Fibroblast of lung (primary cell): Measurements from ENCODE around the gene UBE2N. TPM values are rescaled to one million over a fixed set of nuclear protein-coding genes. Genes with fewer than 3 reads are reported as not detected.

Experiments used
- DNase-seq, 2 donors: peaks; one replicate each; pipeline versions ENCODE4 v3.0.0 to v3.0.0-alpha.2; 2010; ENCODE audit warnings: low read depth in 2 of 2
- H2AFZ ChIP-seq: 2 replicates; pipeline ENCODE4 v1.5.1; 2012; ENCODE audit warnings: low read length, control low read depth, inconsistent platforms
- H3K27ac ChIP-seq: 2 replicates; pipeline ENCODE4 v1.5.1; 2011; ENCODE audit warnings: low read length, control low read depth; ENCODE audit not compliant: insufficient read depth
- H3K27me3 ChIP-seq: 2 replicates; pipeline ENCODE4 v1.5.1; 2011; ENCODE audit warnings: mild to moderate bottlenecking, low read length; ENCODE audit not compliant: control insufficient read depth, insufficient read depth
- H3K36me3 ChIP-seq: 2 replicates; pipeline ENCODE4 v1.5.1; 2011; ENCODE audit warnings: low read length; ENCODE audit not compliant: control insufficient read depth, insufficient read depth
- H3K4me1 ChIP-seq: 2 replicates; pipeline ENCODE4 v1.5.1; 2011; ENCODE audit warnings: low read length; ENCODE audit not compliant: control insufficient read depth, insufficient read depth; ENCODE audit errors: extremely low read depth
- H3K4me2 ChIP-seq: 2 replicates; pipeline ENCODE4 v1.5.1; 2011; ENCODE audit warnings: low read length, control low read depth; ENCODE audit not compliant: insufficient read depth; ENCODE audit errors: extremely low read depth
- H3K4me3 ChIP-seq, 4 experiments: fragments of 200-600 bp in 1 of 4; sonication (generic) in 1 of 4; replicated peaks in 1 of 4; 2 replicates each; pipeline ENCODE4 v1.5.1; 2011 to 2016; ENCODE audit warnings: low read length in 4 of 4, low read depth in 3 of 4, mild to moderate bottlenecking in 3 of 4, control low read depth in 2 of 4, inconsistent platforms in 1 of 4, mixed read lengths in 1 of 4; ENCODE audit not compliant: insufficient read depth in 1 of 4; ENCODE audit errors: control extremely low read depth in 1 of 4
- H3K79me2 ChIP-seq: 2 replicates; pipeline ENCODE4 v1.5.1; 2012; ENCODE audit warnings: mild to moderate bottlenecking, low read length, inconsistent platforms; ENCODE audit not compliant: control insufficient read depth, insufficient read depth
- H3K9ac ChIP-seq: 2 replicates; pipeline ENCODE4 v1.5.1; 2011; ENCODE audit warnings: mild to moderate bottlenecking, low read length, control low read depth; ENCODE audit not compliant: insufficient read depth
- H3K9me3 ChIP-seq: 2 replicates; pipeline ENCODE4 v1.5.1; 2012; ENCODE audit warnings: low read depth, low read length; ENCODE audit not compliant: control insufficient read depth, insufficient read depth
- H4K20me1 ChIP-seq: 2 replicates; pipeline ENCODE4 v1.5.1; 2011; ENCODE audit warnings: low read length; ENCODE audit not compliant: control insufficient read depth, insufficient read depth; ENCODE audit errors: extremely low read depth
- EZH2 ChIP-seq: IDR thresholded peaks from 2 replicates; pipeline ENCODE4 v1.5.1; 2012; ENCODE audit warnings: low read length, control low read depth, mild to moderate bottlenecking; ENCODE audit errors: missing control alignments
- polyA plus RNA-seq, 2 donors: library from polyadenylated mRNA; depleted of rRNA in 1 of 2; stranded (reverse) in 1 of 2; unstranded in 1 of 2; fragments of >200 nt; gene quantifications; 2 replicates each; pipeline ENCODE4 v1.2.1, GENCODE V29; 2011 to 2012; ENCODE audit warnings: missing spikeins in 1 of 2
- total RNA-seq: library from RNA; depleted of rRNA; stranded (reverse); fragments of >200 nt; gene quantifications from 2 replicates; pipeline ENCODE4 v1.2.1, GENCODE V29; 2014
- TF ChIP-seq, protein P1 (sequence below), 2 donors: IDR thresholded peaks in 1 of 2; conservative IDR thresholded peaks in 1 of 2; 1 replicate in 1 of 2; 2 replicates in 1 of 2; pipeline ENCODE4 v1.5.1; 2011 to 2012; ENCODE audit warnings: low read length in 2 of 2, control low read depth in 1 of 2, inconsistent platforms in 1 of 2, low read depth in 1 of 2, mild to moderate bottlenecking in 1 of 2

The UBE2N gene
- total and polyA plus RNA-seq, 2 donors (not counting 1 experiment from before 2014, with no cell fraction given), result 115 to 149 TPM

DNA sequence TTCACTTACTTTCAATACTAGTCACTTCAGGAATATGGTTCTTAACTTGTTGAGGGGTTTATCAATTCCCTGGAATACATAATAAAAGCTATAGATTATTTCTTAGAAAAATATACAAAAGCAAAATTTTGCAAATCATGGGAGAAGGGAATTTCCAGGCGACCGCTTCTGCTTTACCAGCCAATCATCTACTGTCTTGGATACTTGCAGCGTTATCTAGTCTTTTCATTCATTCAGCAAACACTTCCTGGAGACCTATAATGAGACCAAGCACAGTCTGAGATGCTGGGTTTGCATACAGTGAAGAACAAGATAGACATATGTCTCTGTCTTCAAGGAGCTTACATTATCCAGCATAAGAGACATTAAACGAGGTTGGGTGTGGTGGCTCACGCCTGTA, 24.1 kb upstream of the UBE2N start:
- no peak overlapping the region for H3K4me2 ChIP-seq
- H3K36me3 ChIP-seq, result no peaks in the 10 kb centered on the region
- no peak overlapping the region for H3K4me3 ChIP-seq
- no peak overlapping the region for H3K9ac ChIP-seq
- no peaks in the 10 kb centered on the region for H3K9me3 ChIP-seq
- H4K20me1 ChIP-seq, result no peaks in the 10 kb centered on the region
- H2AFZ ChIP-seq, result no peak overlapping the region
- H3K27me3 ChIP-seq, result no peaks in the 10 kb centered on the region
- DNase-seq, result no peak
- no peak overlapping the region for H3K27ac ChIP-seq
- H3K4me1 ChIP-seq, result no peaks in the 10 kb centered on the region
- TF ChIP-seq EZH2, result no peak
- TF ChIP-seq, protein P1, sequence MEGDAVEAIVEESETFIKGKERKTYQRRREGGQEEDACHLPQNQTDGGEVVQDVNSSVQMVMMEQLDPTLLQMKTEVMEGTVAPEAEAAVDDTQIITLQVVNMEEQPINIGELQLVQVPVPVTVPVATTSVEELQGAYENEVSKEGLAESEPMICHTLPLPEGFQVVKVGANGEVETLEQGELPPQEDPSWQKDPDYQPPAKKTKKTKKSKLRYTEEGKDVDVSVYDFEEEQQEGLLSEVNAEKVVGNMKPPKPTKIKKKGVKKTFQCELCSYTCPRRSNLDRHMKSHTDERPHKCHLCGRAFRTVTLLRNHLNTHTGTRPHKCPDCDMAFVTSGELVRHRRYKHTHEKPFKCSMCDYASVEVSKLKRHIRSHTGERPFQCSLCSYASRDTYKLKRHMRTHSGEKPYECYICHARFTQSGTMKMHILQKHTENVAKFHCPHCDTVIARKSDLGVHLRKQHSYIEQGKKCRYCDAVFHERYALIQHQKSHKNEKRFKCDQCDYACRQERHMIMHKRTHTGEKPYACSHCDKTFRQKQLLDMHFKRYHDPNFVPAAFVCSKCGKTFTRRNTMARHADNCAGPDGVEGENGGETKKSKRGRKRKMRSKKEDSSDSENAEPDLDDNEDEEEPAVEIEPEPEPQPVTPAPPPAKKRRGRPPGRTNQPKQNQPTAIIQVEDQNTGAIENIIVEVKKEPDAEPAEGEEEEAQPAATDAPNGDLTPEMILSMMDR (conservative IDR thresholded peaks at IDR 0.05 in 1 of 2, IDR thresholded peaks at IDR 0.05 in 1 of 2; ENCODE audit: low read depth in 1 of 2, low read length in 2 of 2), result no peak
- peaks cover 27% of the 10 kb centered on the region for H3K79me2 ChIP-seq

DNA sequence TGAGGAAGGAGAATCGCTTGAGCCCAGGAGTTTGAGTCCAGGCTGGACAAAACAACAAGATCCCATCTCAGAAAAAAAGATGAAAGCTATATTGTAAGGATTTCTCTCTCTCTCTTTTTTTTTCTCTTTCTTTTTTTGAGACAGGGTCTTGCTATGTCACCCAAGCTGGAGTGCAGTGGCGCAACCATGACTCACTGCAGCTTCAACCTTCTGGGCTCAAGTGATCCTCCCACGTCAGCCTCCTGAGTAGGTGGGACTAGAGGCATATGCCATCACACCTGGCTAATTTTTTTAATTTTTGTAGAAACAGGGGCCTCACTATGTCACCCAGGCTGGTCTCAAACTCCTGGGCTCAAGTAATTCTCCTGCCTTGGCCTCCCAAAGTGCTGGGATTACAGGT, 19.8 kb upstream of the UBE2N start:
- Histone ChIP-seq H3K9ac (no peak overlapping the region), H3K79me2 (no peaks in the 10 kb centered on the region), H3K27me3 (no peaks in the 10 kb centered on the region), H3K27ac (no peak overlapping the region), H2AFZ (no peak overlapping the region), H3K4me3 (no peak overlapping the region), H3K4me2 (no peak overlapping the region), H4K20me1 (no peaks in the 10 kb centered on the region), H3K4me1 (no peaks in the 10 kb centered on the region), H3K9me3 (no peaks in the 10 kb centered on the region), H3K36me3 (no peaks in the 10 kb centered on the region)
- TF ChIP-seq EZH2, result no peak
- TF ChIP-seq, protein P1 (conservative IDR thresholded peaks at IDR 0.05 in 1 of 2, IDR thresholded peaks at IDR 0.05 in 1 of 2; ENCODE audit: low read depth in 1 of 2, low read length in 2 of 2), result no peak
- DNase-seq, result no peak

DNA sequence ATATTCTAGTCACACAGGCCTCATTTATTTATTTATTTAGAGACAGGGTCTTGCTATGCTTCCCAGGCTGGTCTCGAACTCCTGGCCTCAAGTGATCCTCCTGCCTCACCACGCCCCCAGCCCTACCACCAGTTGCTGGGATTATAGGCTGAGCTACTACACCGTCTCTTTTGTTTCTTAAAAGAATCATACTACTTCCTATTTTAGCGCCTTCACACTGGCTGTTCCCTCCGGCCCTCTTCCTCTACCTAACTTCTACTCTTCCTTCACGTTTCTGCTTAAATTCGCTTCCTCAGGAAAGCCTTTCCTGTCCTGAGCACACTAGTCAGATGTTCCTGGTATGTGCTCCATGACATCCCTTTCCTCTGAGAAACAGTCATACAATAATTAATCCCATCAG, 19.2 kb upstream of the UBE2N start:
- TF ChIP-seq, protein P1 (conservative IDR thresholded peaks at IDR 0.05 in 1 of 2, IDR thresholded peaks at IDR 0.05 in 1 of 2; ENCODE audit: low read depth in 1 of 2, low read length in 2 of 2), result no peak
- no peak for TF ChIP-seq EZH2
- no peaks in the 10 kb centered on the region for H3K79me2 ChIP-seq
- no peak overlapping the region for H3K27ac ChIP-seq
- no peak overlapping the region for H3K4me2 ChIP-seq
- no peaks in the 10 kb centered on the region for H3K4me1 ChIP-seq
- H3K9me3 ChIP-seq, result no peaks in the 10 kb centered on the region
- no peak for DNase-seq
- no peaks in the 10 kb centered on the region for H3K27me3 ChIP-seq
- H3K4me3 ChIP-seq, result no peak overlapping the region
- H3K9ac ChIP-seq, result no peak overlapping the region
- no peaks in the 10 kb centered on the region for H3K36me3 ChIP-seq
- no peak overlapping the region for H2AFZ ChIP-seq
- H4K20me1 ChIP-seq, result no peaks in the 10 kb centered on the region
